ENCODE measurements around the gene TPD52L2. TPM values are rescaled to one million over a fixed set of nuclear protein-coding genes. Genes with fewer than 3 reads are reported as not detected.
"Not testable (repeated sequence)": the region's sequence is repeated elsewhere in the genome, so short reads cannot be mapped to it uniquely, and the experiment has no call there.

Gene TPD52L2
- polyA plus RNA-seq, 1 donor from 2014 or later = 80.4 TPM

DNA sequence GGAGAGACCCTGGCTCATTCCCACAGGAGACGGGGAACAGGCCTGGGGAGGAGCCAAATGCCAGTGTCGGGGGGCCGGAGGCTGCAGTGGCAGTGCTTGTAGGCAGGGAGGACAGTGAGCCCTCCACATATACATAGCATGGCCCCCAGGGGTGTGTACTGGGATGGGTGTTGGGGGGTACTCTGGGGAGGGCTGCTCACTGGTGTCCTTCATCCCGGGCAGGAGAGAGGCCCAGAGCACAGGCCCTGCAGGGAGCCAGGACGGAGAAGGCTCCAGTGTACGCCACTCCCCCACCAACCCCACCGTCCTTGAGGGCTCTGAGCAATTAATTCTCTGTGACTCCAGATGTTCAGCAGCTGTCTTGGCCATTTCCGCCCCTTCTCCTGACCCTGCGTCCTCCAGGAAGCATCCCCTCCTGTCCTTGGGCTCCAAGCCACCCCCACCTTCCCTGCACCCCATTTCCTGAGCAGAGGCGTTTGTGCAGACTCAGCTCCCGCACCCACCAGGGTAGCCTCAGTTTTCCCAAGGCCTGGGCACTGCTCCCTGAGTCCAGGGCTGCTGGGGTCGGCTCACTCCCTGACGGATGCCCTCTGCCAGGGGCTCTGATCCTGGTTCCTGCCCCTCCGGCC is 7.2 kb upstream of the TPD52L2 start:
- peaks cover 5 to 16% (median 7%) of the 10 kb centered on the region in 3 donors for H3K4me1 Mint-ChIP-seq
- H3K4me3 Mint-ChIP-seq = peak overlapping the region in 1 of 4 donors; percentile 21
- H3K36me3 Mint-ChIP-seq = peaks cover 1% of the 10 kb centered on the region
- no peaks in the 10 kb centered on the region for H3K27me3 Mint-ChIP-seq
- H3K9me3 Mint-ChIP-seq = no peaks in the 10 kb centered on the region
- H3K27ac Mint-ChIP-seq = peak overlapping the region in 1 of 3 donors; percentile 89

DNA sequence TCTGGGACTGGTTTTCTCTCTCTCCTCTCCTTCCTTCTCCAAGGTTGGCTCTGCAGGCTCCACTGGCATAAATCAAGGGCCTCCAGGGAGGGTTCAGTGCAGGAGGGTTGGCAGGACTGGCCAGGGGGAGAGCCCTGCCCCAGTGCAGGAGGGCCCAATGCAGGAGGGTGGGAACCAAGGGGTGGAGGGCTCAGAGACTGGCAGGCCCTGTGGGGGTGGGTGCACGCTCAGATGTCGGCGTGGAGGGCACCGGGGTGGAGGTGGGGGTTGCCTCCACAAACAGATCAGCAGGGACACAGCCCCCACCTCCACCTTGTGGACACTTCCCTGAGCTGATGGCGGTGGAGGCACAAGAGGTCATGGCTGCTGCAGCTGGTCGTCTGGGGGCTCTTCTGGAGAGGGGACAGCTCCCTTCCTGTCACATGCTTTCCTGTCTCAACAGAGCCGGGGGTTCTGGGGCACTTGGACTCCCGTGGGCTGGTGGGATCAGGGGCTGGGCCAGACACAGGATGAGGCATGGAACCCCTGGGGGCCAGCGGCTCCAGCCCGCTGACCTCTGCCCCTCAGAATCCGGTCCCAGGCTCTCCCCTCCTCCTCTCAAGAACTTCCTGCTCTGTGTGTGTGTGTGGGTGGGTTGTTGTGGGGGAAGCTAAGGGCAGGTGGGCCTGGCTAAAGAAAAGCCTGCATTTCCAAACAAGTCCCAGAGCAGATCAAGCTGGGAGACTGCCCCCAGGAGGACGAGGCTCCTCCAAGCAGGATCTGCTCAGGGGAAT is 6.5 kb upstream of the TPD52L2 start:
- Mint-ChIP-seq H3K36me3 (peaks cover 4% of the 10 kb centered on the region), H3K9me3 (no peaks in the 10 kb centered on the region), H3K27me3 (no peaks in the 10 kb centered on the region), H3K4me1 (peaks cover 5 to 20% (median 9%) of the 10 kb centered on the region in 3 donors), H3K4me3 (peak overlapping the region in 2 of 4 donors; percentile 51 to 52), H3K27ac (peak overlapping the region in 1 of 3 donors; percentile 53)

GRCh38 chr20:63859166-63859699 is 5.8 kb upstream of the TPD52L2 start:
- H3K27ac Mint-ChIP-seq = peak overlapping the region in 1 of 3 donors; percentile 53
- H3K4me3 Mint-ChIP-seq = no peak overlapping the region

DNA sequence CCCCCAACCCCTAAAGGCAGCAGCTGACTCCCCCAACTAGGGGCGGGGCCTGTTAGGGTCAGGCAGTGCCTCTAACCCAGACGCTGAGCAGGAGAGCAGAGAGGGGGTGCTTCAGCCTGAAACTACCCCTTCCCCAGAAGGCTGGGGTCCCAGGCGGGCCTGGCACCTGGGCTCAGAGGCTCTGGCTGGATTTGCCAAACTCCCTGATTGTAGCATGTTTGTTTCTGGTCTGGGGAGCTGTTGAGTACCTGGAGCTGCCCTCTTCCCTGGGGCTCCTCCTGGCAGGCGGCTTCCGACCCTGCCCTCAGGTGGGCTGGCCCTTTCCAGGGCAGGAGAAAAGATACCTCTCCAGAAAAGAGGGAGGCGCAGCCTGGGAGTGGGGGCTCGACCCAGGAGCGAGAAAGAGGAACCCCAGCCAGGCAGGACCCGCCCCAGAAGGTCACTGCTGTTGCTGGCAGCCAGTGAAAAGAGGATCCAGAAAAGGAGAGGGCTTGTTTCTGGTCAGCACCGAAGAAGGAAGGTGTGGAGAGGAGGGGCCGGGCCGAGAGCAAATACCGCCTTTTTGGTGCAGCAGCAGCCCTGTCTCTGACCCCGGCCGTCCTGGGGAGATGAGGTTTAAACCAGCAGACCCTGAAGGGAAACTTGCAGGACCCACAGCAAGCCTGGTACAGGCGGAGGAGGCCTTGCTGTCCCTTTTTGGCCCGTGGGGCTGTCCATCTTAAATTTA is 4.6 kb upstream of the TPD52L2 start:
- Mint-ChIP-seq H3K36me3 (peaks cover 4% of the 10 kb centered on the region), H3K9me3 (no peaks in the 10 kb centered on the region), H3K4me1 (peaks cover 16 to 29% (median 18%) of the 10 kb centered on the region in 3 donors), H3K27me3 (no peaks in the 10 kb centered on the region), H3K4me3 (peak overlapping the region in 2 of 4 donors; percentile 32 to 44), H3K27ac (peak overlapping the region; percentile 51 to 82 (median 59))

More at GRCh38 chr20:63859166-63859699, 5.8 kb upstream of the TPD52L2 start:
- Mint-ChIP-seq H3K27me3 (no peaks in the 10 kb centered on the region), H3K4me1 (peaks cover 11 to 26% (median 14%) of the 10 kb centered on the region in 3 donors), H3K9me3 (no peaks in the 10 kb centered on the region), H3K36me3 (peaks cover 4% of the 10 kb centered on the region)

GRCh38 chr20:63861365-63861934 is 3.6 kb upstream of the TPD52L2 start, which contains the start of gene ABHD16B:
Gene ABHD16B, plus strand, starts transcription at chr20:63861498. Its CDS starts 43 bp downstream, at chr20:63861541.
- peaks cover 4% of the 10 kb centered on the region for H3K36me3 Mint-ChIP-seq
- H3K9me3 Mint-ChIP-seq = no peaks in the 10 kb centered on the region
- no peaks in the 10 kb centered on the region for H3K27me3 Mint-ChIP-seq
- H3K27ac Mint-ChIP-seq = peak within 1 kb of the TSS in 2 of 3 donors; percentile 59 to 82
- H3K4me1 Mint-ChIP-seq = peaks cover 16 to 32% (median 21%) of the 10 kb centered on the region in 3 donors
- H3K4me3 Mint-ChIP-seq = peak within 1 kb of the TSS in 2 of 4 donors; percentile 32 to 44

- Mint-ChIP-seq H3K27ac (peak overlapping the region in 1 of 3 donors; percentile 62), H3K9me3 (no peaks in the 10 kb centered on the region), H3K27me3 (no peaks in the 10 kb centered on the region), H3K4me3 (no peak overlapping the region), H3K4me1 (peaks cover 11 to 29% (median 17%) of the 10 kb centered on the region in 3 donors), H3K36me3 (peaks cover 4% of the 10 kb centered on the region)
Measured at GRCh38 chr20:63861981-63862901, 2.8 kb upstream of the TPD52L2 start.

- Mint-ChIP-seq H3K4me1 (peaks cover 11 to 23% (median 18%) of the 10 kb centered on the region in 3 donors), H3K36me3 (peaks cover 4% of the 10 kb centered on the region), H3K9me3 (no peaks in the 10 kb centered on the region), H3K27me3 (no peaks in the 10 kb centered on the region), H3K4me3 (peak overlapping the region; percentile 82 to 98 (median 96)), H3K27ac (peak overlapping the region; percentile 87 to 99 (median 98))
Measured at GRCh38 chr20:63863021-63863797, 1.9 kb upstream of the TPD52L2 start.

GRCh38 chr20:63863798-63864544 is 1.1 kb upstream of the TPD52L2 start:
- Mint-ChIP-seq H3K9me3 (no peaks in the 10 kb centered on the region), H3K36me3 (peaks cover 4% of the 10 kb centered on the region), H3K27me3 (no peaks in the 10 kb centered on the region), H3K27ac (peak overlapping the region; percentile 87 to 99 (median 98)), H3K4me3 (peak overlapping the region; percentile 82 to 98 (median 96)), H3K4me1 (peaks cover 11 to 21% (median 16%) of the 10 kb centered on the region in 3 donors)

DNA sequence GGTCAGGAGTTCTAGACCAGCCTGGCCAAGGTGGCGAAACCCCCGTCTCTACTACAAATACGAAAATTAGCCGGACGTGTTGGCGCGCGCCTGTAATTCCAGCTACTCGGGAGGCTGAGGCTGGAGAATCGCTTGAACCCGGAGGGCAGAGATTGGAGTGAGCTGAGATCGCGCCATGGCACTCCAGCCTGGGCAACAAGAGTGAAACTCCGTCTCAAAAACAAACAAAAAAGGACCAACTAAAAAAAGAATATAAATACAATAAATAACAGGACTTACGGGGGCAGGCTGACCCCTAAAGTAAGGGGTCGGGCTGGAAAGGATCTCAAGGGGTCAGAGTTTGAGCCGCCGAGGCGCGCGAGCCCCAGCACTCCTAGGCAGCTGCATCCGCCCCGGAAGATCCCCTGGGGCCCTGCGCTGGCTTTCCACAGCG is 509 bp upstream of the TPD52L2 start:
- H3K27me3 Mint-ChIP-seq = no peaks in the 10 kb centered on the region
- peak overlapping the region; percentile 82 to 98 (median 96) for H3K4me3 Mint-ChIP-seq
- peaks cover 4% of the 10 kb centered on the region for H3K36me3 Mint-ChIP-seq
- no peaks in the 10 kb centered on the region for H3K9me3 Mint-ChIP-seq
- peak overlapping the region; percentile 87 to 99 (median 98) for H3K27ac Mint-ChIP-seq
- peaks cover 11 to 19% (median 16%) of the 10 kb centered on the region in 3 donors for H3K4me1 Mint-ChIP-seq

- not testable (repeated sequence) for H3K9me3 Mint-ChIP-seq, H3K27me3 Mint-ChIP-seq, H3K36me3 Mint-ChIP-seq
- Mint-ChIP-seq H3K27ac (peak overlapping the region in 2 of 3 donors; percentile 27 to 39), H3K4me3 (peak overlapping the region in 3 of 4 donors; percentile 23 to 38 (median 27)), H3K4me1 (peaks cover 11 to 19% (median 16%) of the 10 kb centered on the region in 3 donors)
Measured at GRCh38 chr20:63867042-63867441, 2.0 kb downstream of the TPD52L2 start.

GRCh38 chr20:63868264-63868663 is 3.2 kb downstream of the TPD52L2 start:
- Mint-ChIP-seq H3K9me3 (no peaks in the 10 kb centered on the region), H3K27ac (peak overlapping the region; percentile 4 to 59 (median 22)), H3K27me3 (no peaks in the 10 kb centered on the region), H3K4me1 (peaks cover 11 to 18% (median 16%) of the 10 kb centered on the region in 3 donors), H3K36me3 (no peaks in the 10 kb centered on the region), H3K4me3 (peak overlapping the region in 1 of 4 donors; percentile 79)

DNA sequence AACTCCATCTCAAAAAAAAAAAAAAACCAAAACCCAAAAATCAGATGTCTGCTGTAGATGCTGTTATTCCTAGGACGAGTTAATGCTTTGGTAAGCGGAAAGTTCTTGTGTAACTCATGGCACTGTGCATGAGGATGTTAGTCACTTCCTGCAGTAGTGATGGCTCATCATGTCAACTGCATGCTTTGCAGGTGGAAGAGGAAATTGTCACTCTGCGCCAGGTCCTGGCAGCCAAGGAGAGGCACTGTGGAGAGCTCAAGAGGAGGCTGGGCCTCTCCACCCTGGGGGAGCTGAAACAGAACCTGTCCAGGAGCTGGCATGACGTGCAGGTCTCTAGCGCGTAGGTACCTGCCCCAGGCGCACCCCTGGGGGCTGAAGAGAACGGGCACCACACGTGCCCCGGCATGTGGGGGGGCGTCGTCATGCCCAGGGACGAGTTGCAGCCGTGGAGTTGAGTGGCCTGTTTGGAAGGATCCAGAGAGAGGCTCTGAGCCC is 8.5 kb downstream of the TPD52L2 start:
- Mint-ChIP-seq H3K4me1 (no peaks in the 10 kb centered on the region), H3K36me3 (peaks cover 4% of the 10 kb centered on the region), H3K9me3 (no peaks in the 10 kb centered on the region), H3K27ac (no peak overlapping the region), H3K27me3 (no peaks in the 10 kb centered on the region), H3K4me3 (no peak overlapping the region)
